Measurements from ENCODE around the gene SHC2.
"Not testable (repeated sequence)": the region's sequence is repeated elsewhere in the genome, so short reads cannot be mapped to it uniquely, and the experiment has no call there.

The SHC2 gene

DNA sequence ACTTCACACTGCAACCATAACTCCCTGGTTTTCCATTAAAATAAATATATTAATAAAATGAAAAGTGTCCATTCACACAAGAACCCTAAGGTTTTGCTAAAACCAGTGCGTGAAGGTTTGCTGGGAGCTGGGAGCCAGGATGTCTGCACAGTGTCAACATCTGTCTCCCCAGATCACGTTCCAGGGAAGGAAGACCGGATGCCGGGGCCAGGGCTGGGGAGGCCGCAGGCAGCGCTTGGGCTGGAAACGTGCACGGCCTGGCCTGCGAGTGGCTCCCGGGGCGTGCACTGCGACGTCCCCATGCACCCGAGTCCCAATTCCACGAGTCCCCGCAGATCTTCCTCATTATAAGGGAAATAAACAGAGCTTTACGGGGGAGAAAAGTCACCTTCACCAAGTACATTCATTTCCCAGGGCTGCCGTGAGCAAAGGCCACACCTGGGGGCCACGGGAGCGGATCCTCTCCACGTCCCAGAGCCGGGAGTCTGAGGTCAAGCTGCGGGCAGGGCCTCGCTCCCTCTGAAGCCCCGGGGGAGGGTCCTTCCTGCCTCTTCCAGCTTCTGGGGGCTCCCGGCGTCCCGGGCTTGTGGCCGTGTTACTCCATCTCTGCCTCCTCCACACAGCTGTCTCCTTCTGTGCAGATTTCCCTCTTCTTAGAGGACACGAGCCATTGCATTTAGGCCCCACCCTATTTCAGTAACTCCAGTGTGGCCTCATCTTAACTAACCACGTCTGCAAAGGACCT lies 12.8 kb downstream of the SHC2 start:
- DNase-seq (ENCODE audit: low read depth, low spot score), result no peak

DNA sequence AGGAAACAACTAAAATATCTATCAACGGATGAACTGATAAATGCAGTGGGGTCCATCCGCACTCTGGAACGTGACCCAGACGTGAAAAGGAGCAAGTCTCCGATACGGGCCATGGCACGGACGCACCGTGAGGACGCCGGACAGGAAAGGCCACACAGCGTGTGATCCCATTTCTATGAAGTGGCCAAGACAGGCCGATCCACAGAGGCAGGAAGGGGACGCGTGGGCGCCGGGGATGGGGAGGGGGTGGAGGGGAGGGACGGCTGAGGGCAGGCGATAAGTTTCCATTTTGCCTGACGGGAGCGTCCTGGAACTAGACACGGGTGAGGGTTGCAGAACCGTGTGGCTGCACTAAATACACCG lies 13.8 kb downstream of the SHC2 start:
- DNase-seq (ENCODE audit: low read depth, low spot score), result no peak

DNA sequence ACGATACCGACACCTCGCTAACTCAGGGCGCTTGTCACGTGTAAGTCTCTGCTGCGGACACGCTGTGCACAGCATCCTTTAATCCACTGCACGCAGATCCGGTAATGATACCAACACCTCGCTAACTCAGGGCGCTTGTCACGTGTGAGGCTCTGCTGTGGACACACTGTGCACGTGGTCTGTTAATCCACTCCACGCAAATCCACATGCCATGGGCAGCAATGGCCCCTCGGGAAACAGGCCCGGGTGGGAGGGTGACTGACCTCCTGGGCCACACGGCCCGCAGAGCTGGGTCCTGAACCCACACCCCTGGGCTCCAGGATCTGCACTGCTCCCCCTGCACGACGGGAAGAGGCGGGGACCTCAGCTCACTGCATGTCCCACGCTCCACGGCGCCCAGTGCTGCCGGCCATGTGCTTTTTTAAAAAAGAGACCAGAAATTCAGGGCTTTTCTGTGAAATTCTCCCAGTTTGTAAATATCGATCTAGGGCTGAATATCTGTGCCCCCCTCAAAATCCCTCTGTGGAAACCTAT lies 16.1 kb downstream of the SHC2 start:
- DNase-seq (ENCODE audit: low read depth, low spot score), result no peak

DNA sequence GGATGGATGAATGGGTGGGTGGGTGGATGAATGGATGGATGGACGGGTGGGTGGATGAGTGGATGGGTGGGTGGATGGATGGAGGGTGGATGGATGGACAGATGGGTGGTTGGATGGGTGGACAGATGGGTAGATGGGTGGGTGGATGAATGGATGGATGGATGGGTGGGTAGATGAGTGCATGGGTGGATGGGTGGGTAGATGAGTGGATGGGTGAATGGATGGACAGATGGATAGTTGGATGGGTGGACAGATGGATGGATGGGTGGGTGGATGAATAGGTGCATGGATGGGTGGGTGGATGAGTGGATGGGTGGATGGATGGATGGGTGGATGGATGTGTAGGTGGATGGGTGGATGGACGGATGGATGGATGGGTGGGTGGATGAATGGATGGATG lies 17.8 kb downstream of the SHC2 start:
- DNase-seq (ENCODE audit: low read depth, low spot score), result no peak

DNA sequence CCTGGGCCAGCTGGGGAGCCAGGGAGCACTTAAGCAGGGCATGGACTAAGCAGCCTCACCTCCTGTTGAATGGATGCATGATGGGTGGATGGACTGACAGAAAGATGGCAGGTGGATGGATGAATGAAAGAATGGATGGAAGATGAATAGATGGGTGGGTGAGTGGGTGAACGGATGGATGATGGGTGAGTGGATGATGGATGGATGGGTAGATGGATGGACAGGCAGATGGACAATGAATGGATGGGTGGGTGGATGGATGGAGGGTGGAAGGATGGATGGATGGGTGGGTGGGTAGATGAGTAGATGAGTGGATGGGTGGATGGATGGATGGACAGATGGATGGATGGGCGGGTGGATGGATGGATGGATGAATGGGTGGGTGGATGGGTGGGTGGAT lies 18.7 kb downstream of the SHC2 start:
- DNase-seq (ENCODE audit: low read depth, low spot score), result no peak

DNA sequence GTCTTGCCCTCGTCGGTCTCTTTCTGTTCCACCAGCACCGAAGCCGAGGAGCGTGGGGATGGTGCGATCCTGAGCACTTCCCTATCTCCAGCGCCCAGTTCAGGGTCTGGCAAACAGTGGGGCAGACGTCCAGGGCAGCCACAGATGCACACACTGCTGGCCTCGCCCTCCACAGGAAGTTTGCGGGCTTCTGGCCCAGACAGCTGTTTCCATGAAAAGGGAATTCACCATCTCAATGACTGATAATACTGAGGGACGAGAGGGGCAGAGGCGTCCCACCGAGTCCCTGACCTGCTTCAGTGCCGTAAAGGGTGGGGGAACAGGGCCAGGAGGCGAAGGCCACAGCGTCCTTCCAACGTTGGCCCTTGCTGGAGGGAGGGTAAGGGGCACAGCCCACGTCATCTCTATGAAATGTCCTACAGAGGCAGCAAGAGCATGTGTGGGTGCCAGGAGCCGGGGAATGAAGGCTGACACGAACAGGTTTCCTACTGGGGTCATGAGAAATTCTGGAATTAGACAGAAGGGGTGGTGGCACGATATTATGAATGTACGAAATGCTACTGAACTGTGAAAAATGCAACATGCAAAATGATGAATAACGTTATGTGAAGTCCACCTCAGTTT lies 19.5 kb downstream of the SHC2 start:
- DNase-seq (ENCODE audit: low read depth, low spot score), result no peak

DNA sequence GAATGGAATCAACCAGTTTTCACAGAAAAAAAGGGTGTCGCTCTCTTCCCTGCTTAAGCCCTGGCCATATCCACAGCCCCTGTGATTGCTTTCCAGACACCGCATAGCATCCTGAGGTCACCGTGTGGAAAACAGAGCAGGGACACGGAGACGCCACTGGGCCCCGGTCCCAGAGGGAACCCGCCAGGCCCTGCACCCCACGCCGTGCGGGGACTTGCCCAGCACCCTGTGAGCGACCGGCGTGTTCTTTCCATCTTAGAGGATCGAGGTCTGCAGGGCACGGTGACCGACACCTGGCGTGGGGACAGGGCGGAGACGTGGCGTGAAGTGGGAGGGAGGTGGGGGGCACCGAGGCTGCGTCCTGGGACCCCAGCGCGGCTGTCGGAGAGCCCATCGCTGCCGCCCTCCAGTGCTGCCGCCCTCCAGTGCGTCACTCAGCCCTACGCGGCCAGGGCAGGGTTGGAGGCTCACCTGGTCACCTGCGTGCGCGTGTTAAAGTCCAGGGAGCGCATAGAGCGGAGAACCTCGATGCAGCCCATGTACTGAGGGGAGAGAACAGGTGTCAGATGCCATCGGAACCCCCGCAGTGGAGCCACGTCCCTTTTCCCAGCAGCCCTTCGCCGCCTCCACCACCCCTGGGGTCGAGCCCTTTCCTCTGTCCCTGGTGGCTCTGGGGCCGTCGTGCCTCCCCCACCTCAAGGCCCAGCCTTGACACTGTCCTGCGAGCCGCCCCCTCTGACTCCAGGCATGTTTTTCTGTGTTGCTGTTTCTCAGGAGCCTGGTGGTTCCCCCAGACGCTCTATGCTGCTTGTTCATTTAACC lies 20.2 kb downstream of the SHC2 start:
- DNase-seq (ENCODE audit: low read depth, low spot score), result no peak

DNA sequence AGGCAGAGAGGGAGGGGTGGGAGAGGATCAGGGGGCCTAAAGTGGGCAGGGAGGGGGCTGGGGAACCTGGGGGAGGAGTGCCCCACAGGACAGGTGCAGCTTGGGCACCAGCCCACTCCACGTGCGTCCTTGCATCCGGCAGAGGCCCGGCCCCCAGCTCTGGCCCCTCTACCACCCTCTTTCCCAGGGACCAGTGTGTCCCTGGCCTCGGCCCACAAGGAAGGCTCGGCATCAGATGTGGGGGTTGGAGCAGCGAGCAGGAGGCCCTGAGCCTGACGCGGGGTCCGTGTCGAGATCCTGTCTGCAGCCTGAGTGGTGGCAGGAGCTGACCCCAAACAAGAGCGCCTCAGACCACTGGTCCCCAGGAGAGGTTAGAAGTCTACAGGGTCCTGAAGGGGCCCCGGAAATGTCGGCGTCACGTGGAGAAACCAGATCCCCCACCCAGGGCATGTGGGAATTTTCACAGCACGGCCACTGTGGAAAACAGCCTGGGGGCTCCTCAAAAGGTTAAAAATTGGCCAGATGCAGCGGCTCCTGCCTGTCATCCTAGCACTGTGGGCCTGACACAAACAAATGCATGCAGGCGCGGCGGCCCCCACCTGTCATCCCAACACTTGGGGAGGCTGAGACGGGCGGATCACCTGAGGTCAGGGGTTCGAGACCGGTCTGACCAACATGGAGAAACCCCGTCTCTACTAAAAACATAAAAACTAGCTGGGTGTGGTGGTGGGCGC lies 21.5 kb downstream of the SHC2 start:
- no peak for DNase-seq (ENCODE audit: low read depth, low spot score)

DNA sequence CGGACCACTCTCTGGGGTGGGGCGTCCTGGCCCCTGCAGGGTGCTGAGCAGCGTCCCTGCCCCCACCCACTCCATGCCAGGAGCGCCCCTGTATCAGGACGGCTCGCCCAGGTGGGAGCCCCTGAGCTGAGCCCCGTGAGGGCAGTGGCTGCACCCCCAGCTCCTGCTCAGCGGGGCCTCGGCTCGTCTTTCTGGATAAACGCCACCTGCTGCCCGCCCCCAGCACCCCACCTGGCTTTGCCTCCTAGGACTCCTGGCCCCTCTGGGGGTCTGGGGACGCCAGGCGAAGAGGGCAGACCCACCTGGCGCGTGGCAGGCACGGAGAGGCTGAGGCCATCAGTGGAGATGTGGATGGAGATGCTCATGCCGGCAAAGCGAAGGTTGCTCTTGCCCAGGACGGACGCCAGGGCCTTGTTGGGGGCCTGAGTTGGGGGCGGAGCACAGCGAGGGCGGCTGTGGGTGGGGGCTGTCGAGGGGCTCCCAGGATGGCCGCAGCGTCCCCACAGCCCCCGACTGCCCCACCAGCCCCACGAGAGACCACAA lies 22.3 kb downstream of the SHC2 start:
- DNase-seq (ENCODE audit: low read depth, low spot score), result no peak

DNA sequence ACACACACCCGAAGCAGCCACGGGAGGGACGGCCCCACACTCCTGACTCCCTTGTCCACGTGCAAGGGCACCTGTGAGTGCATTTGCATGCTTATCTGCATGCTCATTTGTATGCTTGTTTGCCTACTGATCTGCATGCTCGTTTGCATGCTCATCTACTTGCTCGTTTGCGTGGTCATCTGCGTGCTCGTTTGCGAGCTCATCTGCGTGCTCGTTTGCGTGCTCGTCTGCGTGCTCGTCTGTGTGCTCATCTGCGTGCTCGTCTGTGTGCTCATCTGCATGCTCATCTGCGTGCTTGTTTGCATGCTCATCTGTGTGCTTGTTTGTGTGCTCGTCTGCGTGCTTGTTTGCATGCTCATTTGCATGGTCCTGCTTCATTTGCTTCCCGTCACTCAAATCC lies 23.8 kb downstream of the SHC2 start:
- DNase-seq (ENCODE audit: low read depth, low spot score), result no peak

DNA sequence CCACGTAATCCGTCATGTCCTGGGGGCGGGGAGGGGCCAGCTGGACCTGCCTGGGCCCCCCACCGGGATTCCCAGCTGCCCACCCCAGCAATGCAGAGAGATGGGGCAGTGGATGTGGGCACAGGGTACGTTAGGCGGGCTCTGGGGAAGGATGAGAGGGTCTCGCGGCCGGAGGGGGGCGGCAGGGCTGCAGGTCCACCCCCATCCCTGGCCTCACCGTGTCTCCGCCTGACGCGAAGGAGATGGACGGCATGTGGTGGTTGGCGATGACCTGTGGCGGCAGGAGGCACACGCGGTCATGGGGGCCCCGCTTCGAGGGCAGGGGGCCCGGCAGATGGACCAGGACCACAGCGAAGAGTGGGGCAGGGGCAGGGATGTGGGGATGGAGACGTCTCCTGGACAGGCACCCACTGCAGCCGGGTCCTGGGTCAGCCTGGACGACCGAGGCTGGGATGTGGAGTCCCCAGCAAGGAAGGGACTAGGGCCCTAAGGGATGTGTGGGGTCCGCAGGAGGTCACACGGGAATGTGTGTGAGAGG lies 24.4 kb downstream of the SHC2 start:
- no peak for DNase-seq (ENCODE audit: low read depth, low spot score)

DNA sequence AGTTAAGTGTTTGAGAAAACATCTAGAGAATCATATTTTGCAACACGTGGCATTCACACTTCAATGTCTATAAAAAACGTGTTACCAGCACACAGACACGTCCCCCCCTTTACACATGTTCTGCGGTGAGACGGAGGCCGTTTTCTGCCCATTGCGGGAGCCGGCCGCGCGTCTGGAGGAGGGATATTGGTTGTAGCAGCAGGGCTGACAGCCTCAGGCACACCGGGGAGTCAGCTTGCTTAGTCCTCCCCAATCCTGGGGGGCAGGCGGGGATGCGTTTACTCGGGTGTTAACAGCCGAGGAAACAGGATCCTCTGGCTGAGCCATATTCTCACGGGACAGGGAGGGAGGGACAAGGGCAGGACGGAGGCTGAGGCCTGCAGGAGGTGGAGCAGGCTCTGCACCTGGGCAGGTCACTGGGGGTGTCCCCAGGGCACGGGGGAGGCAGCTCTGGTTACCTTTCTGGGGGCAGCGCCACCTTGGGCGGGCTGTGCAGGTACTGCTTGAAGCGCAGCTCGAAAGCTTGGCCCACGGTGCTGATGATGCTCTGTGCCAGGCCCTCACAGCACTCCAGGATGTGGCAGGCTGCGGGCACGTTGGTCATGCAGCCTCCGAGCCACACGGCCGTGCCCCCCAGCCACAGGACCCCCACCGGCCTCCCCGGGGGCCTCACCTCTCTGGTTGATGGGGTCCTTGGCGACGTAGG lies 25.0 kb downstream of the SHC2 start:
- DNase-seq (ENCODE audit: low read depth, low spot score), result no peak

DNA sequence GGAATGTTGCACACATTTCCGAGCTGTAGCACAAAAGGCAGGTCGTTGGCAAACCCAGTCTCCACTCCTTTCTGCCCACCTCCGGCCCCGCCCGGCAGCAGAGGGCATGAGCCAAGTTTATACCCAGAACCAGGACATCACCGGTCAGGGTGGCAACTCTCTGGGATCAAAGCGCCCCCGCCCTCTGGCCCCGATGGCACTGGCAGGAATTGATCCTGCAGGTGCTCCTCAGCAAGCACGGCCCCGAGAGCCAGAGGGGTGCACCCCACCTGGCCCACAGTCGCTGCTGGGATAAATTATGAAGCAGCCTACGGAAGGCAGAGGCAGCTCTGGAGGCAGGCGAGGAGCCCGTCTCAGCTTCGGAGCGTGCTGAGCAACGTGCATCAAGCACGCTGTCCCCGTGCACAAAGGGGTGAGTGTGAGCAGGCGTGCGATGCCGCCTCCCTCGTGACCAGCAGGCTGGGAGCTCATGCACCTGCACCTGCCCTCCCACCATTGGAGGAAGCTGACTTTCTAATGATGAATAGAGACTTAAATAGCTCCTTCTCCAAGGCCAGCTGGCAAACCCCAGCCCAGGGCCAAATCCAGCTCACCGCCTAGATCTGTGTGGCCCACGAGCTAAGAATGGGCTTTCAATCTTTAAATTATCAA lies 25.7 kb downstream of the SHC2 start:
- no peak for DNase-seq (ENCODE audit: low read depth, low spot score)

DNA sequence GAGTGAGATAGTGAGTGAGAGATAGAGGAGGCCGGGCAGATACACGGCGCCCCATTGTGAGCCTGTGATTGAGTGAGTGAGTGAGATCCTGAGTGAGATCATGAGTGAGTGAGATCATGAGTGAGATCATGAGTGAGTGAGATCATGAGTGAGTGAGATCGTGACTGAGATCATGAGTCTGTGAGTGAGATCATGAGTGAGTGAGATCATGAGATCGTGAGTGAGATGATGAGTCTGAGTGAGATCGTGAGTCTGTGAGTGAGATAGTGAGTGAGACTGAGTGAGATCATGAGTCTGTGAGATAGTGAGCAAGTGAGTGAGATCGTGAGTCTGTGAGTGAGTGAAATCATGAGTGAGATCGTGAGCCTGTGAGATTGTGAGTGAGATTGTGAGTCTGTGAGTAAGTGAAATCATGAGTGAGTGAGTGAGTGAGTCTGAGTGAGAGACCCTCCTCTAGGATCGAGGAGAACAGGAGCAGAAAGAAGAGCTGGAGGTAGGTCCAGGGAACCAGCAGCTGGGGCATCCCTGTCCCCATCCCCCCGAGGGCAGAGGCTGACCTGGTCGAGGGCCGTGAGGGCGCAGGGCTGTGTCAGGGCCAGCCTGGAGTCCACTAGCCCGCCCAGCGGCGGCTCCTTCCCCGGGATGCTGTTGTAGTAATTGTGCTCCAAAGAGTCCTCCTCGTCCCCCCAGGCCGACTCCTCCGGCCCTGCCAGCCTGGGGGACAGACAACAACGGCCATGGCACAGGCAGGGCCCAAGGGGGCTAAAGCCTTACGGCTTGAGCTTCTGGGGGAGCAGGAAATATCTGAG lies 26.5 kb downstream of the SHC2 start:
- DNase-seq (ENCODE audit: low read depth, low spot score), result no peak

DNA sequence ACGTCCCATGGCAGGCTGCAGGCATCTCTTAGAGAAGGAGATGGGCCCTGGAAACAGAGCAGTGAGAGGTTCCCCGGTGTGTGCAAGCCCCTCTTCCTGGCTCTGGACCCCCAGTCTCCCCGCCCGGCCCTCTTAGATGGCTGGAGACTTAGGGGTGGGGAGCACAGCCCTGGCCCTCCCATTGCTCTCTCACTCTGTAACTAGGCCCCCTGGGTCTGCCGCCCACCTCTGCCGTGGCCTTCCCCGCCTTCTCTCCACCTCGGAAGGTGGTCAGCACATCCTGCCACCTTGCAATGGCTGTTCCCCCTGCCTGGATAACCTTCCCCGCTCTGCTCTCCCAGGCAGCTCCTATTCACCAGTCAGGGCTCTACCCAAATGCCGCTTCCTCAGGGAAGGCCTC lies 30.1 kb downstream of the SHC2 start:
- DNase-seq (ENCODE audit: low read depth, low spot score), result no peak

DNA sequence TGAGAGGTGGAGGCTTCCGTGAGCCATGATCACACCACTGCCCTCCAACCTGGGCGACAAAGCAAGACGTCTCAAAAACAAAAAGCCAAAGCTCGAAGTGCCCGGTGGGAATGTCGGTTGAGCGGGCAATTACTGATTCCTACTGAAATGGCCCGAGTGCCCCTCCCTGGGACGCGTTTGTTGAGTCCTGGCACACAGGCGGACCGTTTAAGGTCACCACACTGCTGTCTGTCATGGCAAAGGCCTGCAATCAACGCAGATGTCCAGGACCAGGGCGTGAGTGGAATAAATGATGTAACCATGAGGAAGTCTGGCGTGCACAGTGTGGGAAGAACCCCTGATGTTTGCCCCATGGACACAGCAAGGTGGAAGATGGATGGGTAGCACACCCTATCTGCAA lies 32.7 kb downstream of the SHC2 start:
- DNase-seq (ENCODE audit: low read depth, low spot score), result no peak

DNA sequence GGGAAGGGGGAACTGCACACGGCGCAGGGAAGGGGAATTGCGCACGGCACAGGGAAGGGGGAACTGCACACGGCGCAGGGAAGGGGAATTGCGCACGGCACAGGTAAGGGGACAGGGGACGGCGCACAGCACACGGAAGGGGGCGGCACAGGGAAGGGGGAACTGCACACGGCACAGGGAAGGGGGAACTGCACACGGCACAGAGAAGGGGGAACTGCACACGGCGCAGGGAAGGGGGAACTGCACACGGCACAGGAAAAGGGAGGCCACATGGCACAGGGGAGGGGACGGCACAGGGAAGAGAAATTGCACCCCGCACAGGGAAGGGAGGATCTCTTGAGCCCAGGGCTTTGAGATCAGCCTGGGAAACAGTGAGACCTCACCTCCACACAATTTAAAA lies 33.2 kb downstream of the SHC2 start:
- not testable (repeated sequence) for DNase-seq (ENCODE audit: low read depth, low spot score)

DNA sequence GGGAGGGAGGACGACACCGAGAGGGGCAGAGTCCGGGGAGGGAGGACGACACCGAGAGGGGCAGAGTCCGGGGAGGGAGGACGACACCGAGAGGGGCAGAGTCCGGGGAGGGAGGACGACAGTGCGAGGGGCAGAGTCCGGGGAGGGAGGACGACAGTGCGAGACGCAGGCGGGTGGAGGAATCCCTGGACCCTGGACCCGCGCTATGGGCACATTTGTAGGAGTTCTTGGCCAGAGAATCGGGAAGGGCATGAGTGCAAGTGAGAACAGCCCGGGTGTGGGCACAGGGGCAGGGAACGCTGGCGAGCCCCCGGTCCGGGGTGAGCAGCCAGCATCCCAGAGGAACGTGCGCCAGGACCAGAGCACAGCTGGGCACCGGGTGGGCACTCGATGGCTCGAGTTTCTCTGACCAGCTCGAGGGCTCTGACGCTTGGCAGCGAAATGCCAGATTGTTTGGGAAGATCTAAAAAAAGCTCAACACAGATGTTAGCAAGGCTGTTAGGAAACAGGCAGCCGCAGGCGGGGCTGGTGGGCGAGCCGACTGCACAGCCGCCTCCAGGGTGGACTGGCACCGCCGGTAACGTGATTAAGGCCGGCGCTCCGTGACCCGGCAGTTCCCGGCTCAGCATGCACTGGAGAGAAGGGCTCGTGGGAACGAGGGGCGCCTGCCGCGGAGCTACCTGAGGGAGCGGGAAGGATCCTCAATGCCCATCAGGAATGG lies 33.9 kb downstream of the SHC2 start:
- no peak for DNase-seq (ENCODE audit: low read depth, low spot score)

DNA sequence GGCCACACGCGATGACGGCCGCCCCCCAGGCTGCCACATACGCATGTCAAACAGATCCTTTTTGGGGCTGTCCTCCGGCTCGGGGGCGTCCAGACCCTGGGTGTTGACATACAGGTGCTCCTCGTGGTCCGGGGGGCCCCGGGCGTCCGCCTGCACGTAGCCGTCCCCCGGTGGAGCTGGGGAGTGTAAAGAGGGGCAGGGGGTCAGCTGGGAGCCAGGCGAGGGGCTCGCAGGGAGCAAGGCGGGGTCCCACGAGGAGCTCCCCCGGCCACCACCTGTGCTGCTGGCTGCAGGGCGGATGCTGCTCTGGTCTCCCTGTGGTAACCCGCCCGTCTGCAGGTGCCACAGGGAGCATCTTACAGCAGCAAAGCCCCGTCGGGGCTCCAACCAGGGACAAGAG lies 35.8 kb downstream of the SHC2 start:
- DNase-seq (ENCODE audit: low read depth, low spot score), result no peak
